Measurements from ENCODE around the gene GRM5.
"Not testable (repeated sequence)": the region's sequence is repeated elsewhere in the genome, so short reads cannot be mapped to it uniquely, and the experiment has no call there.

GRCh38 chr11:89063481-89063951, 2.3 kb downstream of the GRM5 start:
- TF ChIP-seq, protein P1, sequence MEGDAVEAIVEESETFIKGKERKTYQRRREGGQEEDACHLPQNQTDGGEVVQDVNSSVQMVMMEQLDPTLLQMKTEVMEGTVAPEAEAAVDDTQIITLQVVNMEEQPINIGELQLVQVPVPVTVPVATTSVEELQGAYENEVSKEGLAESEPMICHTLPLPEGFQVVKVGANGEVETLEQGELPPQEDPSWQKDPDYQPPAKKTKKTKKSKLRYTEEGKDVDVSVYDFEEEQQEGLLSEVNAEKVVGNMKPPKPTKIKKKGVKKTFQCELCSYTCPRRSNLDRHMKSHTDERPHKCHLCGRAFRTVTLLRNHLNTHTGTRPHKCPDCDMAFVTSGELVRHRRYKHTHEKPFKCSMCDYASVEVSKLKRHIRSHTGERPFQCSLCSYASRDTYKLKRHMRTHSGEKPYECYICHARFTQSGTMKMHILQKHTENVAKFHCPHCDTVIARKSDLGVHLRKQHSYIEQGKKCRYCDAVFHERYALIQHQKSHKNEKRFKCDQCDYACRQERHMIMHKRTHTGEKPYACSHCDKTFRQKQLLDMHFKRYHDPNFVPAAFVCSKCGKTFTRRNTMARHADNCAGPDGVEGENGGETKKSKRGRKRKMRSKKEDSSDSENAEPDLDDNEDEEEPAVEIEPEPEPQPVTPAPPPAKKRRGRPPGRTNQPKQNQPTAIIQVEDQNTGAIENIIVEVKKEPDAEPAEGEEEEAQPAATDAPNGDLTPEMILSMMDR (IDR thresholded peaks at IDR 0.05) = not testable (repeated sequence)
- TF ChIP-seq EP300 (IDR thresholded peaks at IDR 0.05) = not testable (repeated sequence)
